Effector memory CD8-positive, alpha-beta T cell (primary cell): ENCODE results near the gene EIPR1.

Experiments
- ATAC-seq: fragments of 150-1000 bp; cut with Tn5 transposase; replicated peaks from 2 replicates; pipeline ENCODE4 v1.10.0; 2021; ENCODE audit warnings: mild to moderate bottlenecking, moderate library complexity
- DNase-seq, 3 experiments: peaks; one replicate each; pipeline ENCODE4 v3.0.0; 2021
- H3K27ac Mint-ChIP-seq, 2 donors: one replicate each; pipeline ENCODE4 v1.8.0; 2022; ENCODE audit warnings: mild to moderate bottlenecking in 2 of 2, mixed read lengths in 2 of 2, moderate library complexity in 2 of 2
- H3K27me3 Mint-ChIP-seq, 2 donors: one replicate each; pipeline ENCODE4 v1.8.0; 2022; ENCODE audit warnings: mixed read lengths in 2 of 2
- H3K36me3 Mint-ChIP-seq: one replicate; pipeline ENCODE4 v1.8.0; 2022; ENCODE audit warnings: mild to moderate bottlenecking, moderate library complexity, mixed read lengths; ENCODE audit not compliant: insufficient read depth
- H3K4me1 Mint-ChIP-seq, 2 donors: one replicate each; pipeline ENCODE4 v1.8.0; 2022; ENCODE audit warnings: low read depth in 2 of 2, mixed read lengths in 2 of 2
- H3K4me3 Mint-ChIP-seq, 2 donors: one replicate each; pipeline ENCODE4 v1.8.0; 2022; ENCODE audit warnings: mild to moderate bottlenecking in 2 of 2, mixed read lengths in 2 of 2, moderate library complexity in 2 of 2
- H3K9me3 Mint-ChIP-seq, 2 donors: one replicate each; pipeline ENCODE4 v1.8.0; 2022; ENCODE audit warnings: mixed read lengths in 2 of 2

Gene EIPR1

DNA sequence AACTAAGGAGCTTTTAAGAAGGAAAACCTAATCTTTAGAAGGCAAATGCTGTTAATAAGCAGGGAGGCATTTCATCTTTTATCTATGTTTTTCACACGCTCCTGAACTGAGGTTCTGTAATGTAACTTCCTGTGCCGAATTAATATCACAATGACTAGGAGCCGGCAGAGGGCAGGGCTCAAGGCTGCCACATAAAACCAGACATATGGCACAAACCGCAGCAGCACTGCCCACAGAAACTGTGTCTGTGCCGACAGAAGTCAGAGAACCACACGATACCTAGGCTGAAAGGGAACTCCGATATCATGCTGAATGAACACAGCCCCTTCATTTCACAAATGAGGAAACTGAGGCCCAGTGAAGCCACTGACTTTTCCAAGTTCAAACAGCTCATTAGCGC, 112.1 kb downstream of the EIPR1 start:
- Mint-ChIP-seq H3K27me3 (no peaks in the 10 kb centered on the region), H3K27ac (peak overlapping the region in 1 of 2 donors; percentile 25), H3K36me3 (peaks cover 3% of the 10 kb centered on the region)

GRCh38 chr2:3264010-3264744, 113.4 kb downstream of the EIPR1 start:
- Mint-ChIP-seq H3K27ac (peak overlapping the region in 1 of 2 donors; percentile 42), H3K36me3 (peaks cover 3% of the 10 kb centered on the region), H3K9me3 (no peaks in the 10 kb centered on the region), H3K4me3 (no peak overlapping the region), H3K4me1 (peaks cover 13 to 19% of the 10 kb centered on the region in 2 donors), H3K27me3 (no peaks in the 10 kb centered on the region)
- ATAC-seq (no peak), DNase-seq (no peak)

More for the DNA sequence above, 112.1 kb downstream of the EIPR1 start:
- peaks cover 13 to 17% of the 10 kb centered on the region in 2 donors for H3K4me1 Mint-ChIP-seq
- no peaks in the 10 kb centered on the region for H3K9me3 Mint-ChIP-seq
- DNase-seq, result no peak
- H3K4me3 Mint-ChIP-seq, result no peak overlapping the region
- ATAC-seq, result no peak

GRCh38 chr2:3263487-3263886, 114.1 kb downstream of the EIPR1 start:
- ATAC-seq, result no peak
- peaks cover 3% of the 10 kb centered on the region for H3K36me3 Mint-ChIP-seq
- H3K9me3 Mint-ChIP-seq, result no peaks in the 10 kb centered on the region

DNA sequence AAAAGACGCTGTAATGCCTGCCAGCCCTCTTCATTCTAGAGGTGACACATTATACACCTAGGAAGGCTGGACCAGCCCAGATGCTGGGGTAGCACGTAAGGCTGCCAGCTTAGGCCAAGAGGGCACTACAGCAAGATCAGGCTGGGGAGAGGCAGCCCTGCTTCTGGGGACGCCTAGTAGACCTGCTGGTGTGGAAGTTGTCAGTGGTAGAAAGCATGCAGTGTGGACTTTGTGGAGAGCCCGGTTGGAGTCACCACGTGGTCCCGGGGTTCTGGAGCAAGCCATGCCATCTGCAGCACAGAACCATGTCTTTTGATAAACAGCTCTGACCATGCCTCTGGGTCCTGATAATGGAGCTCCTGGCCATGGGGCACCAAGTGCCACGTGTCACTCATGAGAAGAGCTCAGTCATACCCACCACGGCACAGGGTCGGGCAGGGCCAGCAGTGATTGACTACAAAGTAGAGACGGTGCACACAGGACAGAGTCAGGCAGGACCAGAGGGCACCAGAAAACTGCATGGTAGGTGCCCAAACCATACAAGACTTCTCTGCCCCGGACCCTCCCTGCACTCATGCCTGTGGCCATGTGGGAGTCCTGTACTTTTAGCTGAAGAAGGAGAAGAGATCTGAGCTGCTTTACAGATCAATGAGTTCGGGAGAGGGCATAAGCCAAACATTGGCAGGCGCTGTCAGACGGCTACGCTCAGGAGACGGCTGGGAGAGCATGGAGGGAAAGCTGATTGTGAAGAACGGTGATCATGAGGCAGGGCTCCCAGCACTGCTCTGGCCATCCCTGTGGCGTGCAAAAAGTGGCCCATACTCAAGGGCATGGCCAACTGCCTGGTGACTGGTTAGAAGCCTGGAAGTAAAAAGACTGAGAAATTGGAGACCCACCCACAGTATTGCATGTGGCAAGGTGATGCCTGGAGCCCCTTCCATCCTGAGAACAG, 114.9 kb downstream of the EIPR1 start:
- H3K4me3 Mint-ChIP-seq, result no peak overlapping the region
- ATAC-seq (no peak), DNase-seq (no peak)
- H3K27ac Mint-ChIP-seq, result no peak overlapping the region
- no peaks in the 10 kb centered on the region for H3K9me3 Mint-ChIP-seq
- no peaks in the 10 kb centered on the region for H3K27me3 Mint-ChIP-seq
- peaks cover 13 to 19% of the 10 kb centered on the region in 2 donors for H3K4me1 Mint-ChIP-seq
- H3K36me3 Mint-ChIP-seq, result peaks cover 3% of the 10 kb centered on the region

More at GRCh38 chr2:3263487-3263886, 114.1 kb downstream of the EIPR1 start:
- no peak overlapping the region for H3K27ac Mint-ChIP-seq
- peaks cover 13 to 19% of the 10 kb centered on the region in 2 donors for H3K4me1 Mint-ChIP-seq
- no peak overlapping the region for H3K4me3 Mint-ChIP-seq
- DNase-seq, result no peak
- no peaks in the 10 kb centered on the region for H3K27me3 Mint-ChIP-seq

- Mint-ChIP-seq H3K27me3 (no peaks in the 10 kb centered on the region), H3K4me3 (no peak overlapping the region), H3K4me1 (peaks cover 13 to 17% of the 10 kb centered on the region in 2 donors), H3K27ac (peak overlapping the region in 1 of 2 donors; percentile 82), H3K36me3 (peaks cover 2% of the 10 kb centered on the region), H3K9me3 (no peaks in the 10 kb centered on the region)
- no peak for ATAC-seq
- no peak for DNase-seq
Measured at GRCh38 chr2:3261511-3261910, 116.1 kb downstream of the EIPR1 start.

GRCh38 chr2:3260959-3261358, 116.7 kb downstream of the EIPR1 start:
- H3K27me3 Mint-ChIP-seq, result no peaks in the 10 kb centered on the region
- H3K4me3 Mint-ChIP-seq, result no peak overlapping the region
- no peaks in the 10 kb centered on the region for H3K9me3 Mint-ChIP-seq
- no peaks in the 10 kb centered on the region for H3K36me3 Mint-ChIP-seq
- ATAC-seq, result no peak
- peaks cover 13 to 15% of the 10 kb centered on the region in 2 donors for H3K4me1 Mint-ChIP-seq
- DNase-seq, result no peak
- peak overlapping the region in 1 of 2 donors; percentile 82 for H3K27ac Mint-ChIP-seq

GRCh38 chr2:3257826-3258225, 119.8 kb downstream of the EIPR1 start:
- peak overlapping the region in 1 of 2 donors; percentile 51 for H3K27ac Mint-ChIP-seq
- ATAC-seq, result no peak
- H3K4me3 Mint-ChIP-seq, result no peak overlapping the region

GRCh38 chr2:3257166-3257565, 120.5 kb downstream of the EIPR1 start:
- Mint-ChIP-seq H3K27ac (no peak overlapping the region), H3K9me3 (no peaks in the 10 kb centered on the region), H3K27me3 (no peaks in the 10 kb centered on the region), H3K36me3 (peaks cover 7% of the 10 kb centered on the region), H3K4me1 (peaks cover 8 to 16% of the 10 kb centered on the region in 2 donors), H3K4me3 (no peak overlapping the region)
- no peak for ATAC-seq
- no peak for DNase-seq

More at GRCh38 chr2:3257826-3258225, 119.8 kb downstream of the EIPR1 start:
- H3K4me1 Mint-ChIP-seq, result peaks cover 14 to 16% of the 10 kb centered on the region in 2 donors
- no peak for DNase-seq
- H3K36me3 Mint-ChIP-seq, result peaks cover 7% of the 10 kb centered on the region
- no peaks in the 10 kb centered on the region for H3K27me3 Mint-ChIP-seq
- no peaks in the 10 kb centered on the region for H3K9me3 Mint-ChIP-seq

GRCh38 chr2:3256605-3257004, 121.0 kb downstream of the EIPR1 start:
- Mint-ChIP-seq H3K9me3 (no peaks in the 10 kb centered on the region), H3K4me1 (peaks cover 5 to 12% of the 10 kb centered on the region in 2 donors), H3K4me3 (no peak overlapping the region), H3K36me3 (peaks cover 7% of the 10 kb centered on the region), H3K27me3 (no peaks in the 10 kb centered on the region), H3K27ac (no peak overlapping the region)
- ATAC-seq (no peak), DNase-seq (no peak)

GRCh38 chr2:3256157-3256556, 121.5 kb downstream of the EIPR1 start:
- DNase-seq (no peak), ATAC-seq (no peak)
- H3K27ac Mint-ChIP-seq, result no peak overlapping the region
- no peaks in the 10 kb centered on the region for H3K9me3 Mint-ChIP-seq
- peaks cover 5 to 11% of the 10 kb centered on the region in 2 donors for H3K4me1 Mint-ChIP-seq
- H3K27me3 Mint-ChIP-seq, result no peaks in the 10 kb centered on the region
- peaks cover 7% of the 10 kb centered on the region for H3K36me3 Mint-ChIP-seq
- H3K4me3 Mint-ChIP-seq, result no peak overlapping the region

GRCh38 chr2:3254442-3254941, 123.1 kb downstream of the EIPR1 start:
- no peaks in the 10 kb centered on the region for H3K27me3 Mint-ChIP-seq
- H3K36me3 Mint-ChIP-seq, result peaks cover 7% of the 10 kb centered on the region
- H3K4me3 Mint-ChIP-seq, result no peak overlapping the region
- H3K27ac Mint-ChIP-seq, result peak overlapping the region in 1 of 2 donors; percentile 11
- peaks cover 2 to 7% of the 10 kb centered on the region in 2 donors for H3K4me1 Mint-ChIP-seq
- ATAC-seq (no peak), DNase-seq (no peak)
- H3K9me3 Mint-ChIP-seq, result peaks cover 0 to 2% of the 10 kb centered on the region in 2 donors

DNA sequence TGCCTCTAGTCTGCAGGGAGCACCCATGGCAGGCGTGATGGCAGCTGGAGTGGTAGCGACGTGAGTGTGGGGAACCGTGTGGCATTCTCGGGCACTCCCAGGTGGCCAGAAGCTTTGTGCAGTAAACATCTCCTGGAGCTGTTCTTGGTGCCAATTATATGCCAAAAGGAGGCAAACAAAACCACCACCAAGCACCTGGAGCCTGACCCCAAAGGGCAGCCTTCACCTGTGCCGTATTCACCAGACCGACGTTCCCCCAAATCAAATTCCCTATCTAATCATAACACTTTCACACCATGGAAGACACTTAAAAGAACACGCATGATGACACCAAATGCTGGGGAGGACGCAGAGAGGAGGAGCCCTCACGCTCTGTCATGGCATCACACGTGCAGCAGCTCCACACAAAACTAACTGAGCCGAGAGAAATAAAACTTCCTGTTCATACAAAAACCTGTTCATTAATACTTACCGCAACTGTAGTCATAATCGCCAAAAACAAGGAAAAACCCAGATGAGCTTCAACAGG, 123.6 kb downstream of the EIPR1 start:
- ATAC-seq (no peak), DNase-seq (no peak)
- Mint-ChIP-seq H3K9me3 (peaks cover 3 to 7% of the 10 kb centered on the region in 2 donors), H3K36me3 (peaks cover 7% of the 10 kb centered on the region), H3K27ac (peak overlapping the region in 1 of 2 donors; percentile 11), H3K4me1 (peaks cover 2 to 7% of the 10 kb centered on the region in 2 donors), H3K4me3 (no peak overlapping the region), H3K27me3 (no peaks in the 10 kb centered on the region)

DNA sequence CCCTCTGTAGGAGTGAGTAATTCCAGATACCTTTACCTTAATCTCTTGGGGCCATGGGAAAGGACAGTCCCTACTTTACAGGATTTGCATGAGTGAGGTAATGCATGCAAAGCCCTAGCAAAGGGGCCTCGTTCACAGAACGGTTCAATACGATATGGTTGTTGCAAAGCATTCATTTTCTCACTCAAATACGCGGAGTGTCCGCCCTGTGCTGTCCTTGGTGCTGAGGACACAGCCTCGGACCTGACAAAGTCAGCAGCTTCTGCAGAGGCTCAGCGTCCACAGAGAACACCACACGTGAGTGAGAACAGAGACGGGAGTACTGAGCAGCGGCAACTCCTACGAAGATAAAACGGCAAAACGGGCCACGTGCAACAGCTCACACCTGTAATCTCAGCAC, 125.7 kb downstream of the EIPR1 start:
- Mint-ChIP-seq H3K27me3 (no peaks in the 10 kb centered on the region), H3K4me1 (peaks cover 2 to 7% of the 10 kb centered on the region in 2 donors), H3K36me3 (peaks cover 7% of the 10 kb centered on the region), H3K4me3 (no peak overlapping the region), H3K9me3 (peaks cover 3 to 9% of the 10 kb centered on the region in 2 donors), H3K27ac (no peak overlapping the region)
- no peak for DNase-seq
- ATAC-seq, result no peak
